SU-DHL-6 (cell line): ENCODE data around the gene ITPKB.

Experiments used
- H2AFZ ChIP-seq: fragments of 200-600 bp; sonication (generic); 2 replicates; pipeline ENCODE4 v1.6.1; 2014; ENCODE audit warnings: low read depth, mild to moderate bottlenecking, moderate library complexity, mixed read lengths, antibody characterized with exemption, low read length; ENCODE audit not compliant: severe bottlenecking
- H3F3A ChIP-seq: fragments of 200-600 bp; shearing (Covaris generic); 2 replicates; pipeline ENCODE4 v1.6.0; 2016; ENCODE audit warnings: antibody characterized with exemption, mild to moderate bottlenecking; ENCODE audit not compliant: insufficient read depth
- H3K27ac ChIP-seq: fragments of 200-600 bp; sonication (generic); 2 replicates; pipeline ENCODE4 v1.5.1; 2016; ENCODE audit warnings: low read depth, mild to moderate bottlenecking, low read length, moderate library complexity, mixed read lengths
- H3K27me3 ChIP-seq: fragments of 200-600 bp; sonication (generic), shearing (Covaris generic); 2 replicates; pipeline ENCODE4 v1.6.0; 2014; ENCODE audit warnings: mild to moderate bottlenecking, low read length
- H3K36me3 ChIP-seq: fragments of 200-600 bp; sonication (generic); 2 replicates; pipeline ENCODE4 v1.6.1; 2014; ENCODE audit warnings: mild to moderate bottlenecking, low read length, mixed read lengths
- H3K4me2 ChIP-seq: fragments of 300-600, 200-600 bp; shearing (Covaris generic), sonication (generic); 2 replicates; pipeline ENCODE4 v1.6.0; 2014; ENCODE audit warnings: low read length, low read depth, mild to moderate bottlenecking; ENCODE audit not compliant: poor library complexity, severe bottlenecking
- H3K4me3 ChIP-seq: fragments of 200-600 bp; sonication (generic); 2 replicates; pipeline ENCODE4 v1.5.1; 2014; ENCODE audit warnings: antibody characterized with exemption, low read length, mild to moderate bottlenecking, mixed read lengths; ENCODE audit not compliant: insufficient read depth, poor library complexity, severe bottlenecking
- H3K79me2 ChIP-seq: fragments of 200-600 bp; sonication (generic); 2 replicates; pipeline ENCODE4 v1.6.1; 2014; ENCODE audit warnings: mild to moderate bottlenecking, low read length, moderate library complexity; ENCODE audit not compliant: insufficient read depth
- H3K9ac ChIP-seq: fragments of 200-600 bp; sonication (generic); 2 replicates; pipeline ENCODE4 v1.7.0; 2014; ENCODE audit warnings: mild to moderate bottlenecking, low read length
- H3K9me2 ChIP-seq: fragments of 200-600 bp; sonication (generic); replicated peaks from 2 replicates; pipeline ENCODE4 v1.6.1; 2014; ENCODE audit warnings: low read length; ENCODE audit not compliant: insufficient read depth
- H3K9me3 ChIP-seq: fragments of 200-600 bp; sonication (generic); 2 replicates; pipeline ENCODE4 v1.6.1; 2014; ENCODE audit warnings: low read length, mixed read lengths; ENCODE audit not compliant: insufficient read depth
- H4K20me1 ChIP-seq: fragments of 200-600 bp; sonication (generic); 2 replicates; pipeline ENCODE4 v1.6.1; 2014; ENCODE audit warnings: low read depth, mild to moderate bottlenecking, antibody characterized with exemption, low read length, moderate library complexity, mixed read lengths
- EZH2phosphoT487 ChIP-seq: fragments of 200-600 bp; sonication (generic), shearing (Covaris generic); conservative IDR thresholded peaks from 2 replicates; pipeline ENCODE4 v1.6.1; 2018; ENCODE audit warnings: mild to moderate bottlenecking, antibody characterized with exemption, low read length, moderate library complexity, mixed read lengths
- TF ChIP-seq, protein P1 (sequence below): fragments of 200-600 bp; sonication (generic); IDR thresholded peaks from one replicate; pipeline ENCODE4 v1.5.1; 2017; ENCODE audit warnings: antibody characterized with exemption, mild to moderate bottlenecking, low read length, moderate library complexity; ENCODE audit not compliant: insufficient read depth, poor library complexity, severe bottlenecking

The ITPKB gene

DNA sequence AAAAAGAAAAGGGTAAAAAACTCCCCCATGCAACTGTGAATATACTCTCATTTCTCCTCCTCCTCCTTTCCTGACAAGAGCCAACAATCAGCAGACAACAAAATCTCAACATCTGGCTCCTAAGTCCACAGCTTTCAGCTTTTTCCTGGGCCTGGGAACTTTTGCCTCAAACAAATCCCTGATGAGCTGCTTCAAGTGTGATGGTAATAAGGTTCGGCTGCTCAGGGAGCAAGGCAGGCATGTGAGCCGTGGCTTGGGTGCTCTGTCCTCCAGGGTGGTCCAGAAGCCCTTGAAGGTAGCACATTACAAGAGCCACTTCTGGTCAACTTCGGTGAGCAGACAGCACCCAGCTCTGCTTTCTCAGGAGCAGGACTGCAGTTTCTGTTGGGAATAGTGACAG lies 46.3 kb downstream of the ITPKB start:
- no peak overlapping the region for H3K9ac ChIP-seq

DNA sequence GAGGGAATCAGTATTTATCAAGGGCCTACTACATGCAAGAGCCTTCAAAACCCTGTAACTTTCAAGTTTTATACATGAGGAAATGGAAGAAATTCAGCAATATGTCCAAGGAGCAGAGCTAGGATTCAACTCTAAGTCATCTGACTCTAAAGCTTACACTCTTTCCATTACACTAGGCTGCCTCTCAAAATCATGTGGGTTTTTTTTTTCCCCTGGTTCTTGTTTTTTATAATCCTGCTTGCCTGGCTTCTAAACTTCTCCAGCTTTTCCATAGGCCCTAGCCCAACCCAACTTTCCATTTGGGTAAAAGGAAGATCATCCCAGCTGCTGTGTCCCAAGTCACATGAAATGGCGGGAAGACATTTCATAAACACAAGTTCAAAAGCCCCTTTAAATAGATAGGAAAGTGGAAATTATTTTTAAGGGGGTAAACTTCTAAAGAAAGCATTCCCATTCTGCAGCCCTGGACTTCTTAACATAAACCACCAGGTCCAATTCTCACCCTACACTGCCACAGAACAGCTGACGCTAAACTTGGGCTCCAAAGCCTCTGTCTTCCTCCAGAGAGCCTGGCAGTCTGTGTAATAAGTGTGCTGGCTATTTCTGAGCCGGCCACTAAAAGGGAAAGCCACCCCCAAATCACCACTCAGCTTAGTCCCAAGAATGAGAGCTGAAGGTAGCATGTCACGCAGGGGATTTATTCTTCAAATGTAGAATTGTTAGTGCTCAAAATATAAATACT lies 46.9 kb downstream of the ITPKB start:
- TF ChIP-seq, protein P1, sequence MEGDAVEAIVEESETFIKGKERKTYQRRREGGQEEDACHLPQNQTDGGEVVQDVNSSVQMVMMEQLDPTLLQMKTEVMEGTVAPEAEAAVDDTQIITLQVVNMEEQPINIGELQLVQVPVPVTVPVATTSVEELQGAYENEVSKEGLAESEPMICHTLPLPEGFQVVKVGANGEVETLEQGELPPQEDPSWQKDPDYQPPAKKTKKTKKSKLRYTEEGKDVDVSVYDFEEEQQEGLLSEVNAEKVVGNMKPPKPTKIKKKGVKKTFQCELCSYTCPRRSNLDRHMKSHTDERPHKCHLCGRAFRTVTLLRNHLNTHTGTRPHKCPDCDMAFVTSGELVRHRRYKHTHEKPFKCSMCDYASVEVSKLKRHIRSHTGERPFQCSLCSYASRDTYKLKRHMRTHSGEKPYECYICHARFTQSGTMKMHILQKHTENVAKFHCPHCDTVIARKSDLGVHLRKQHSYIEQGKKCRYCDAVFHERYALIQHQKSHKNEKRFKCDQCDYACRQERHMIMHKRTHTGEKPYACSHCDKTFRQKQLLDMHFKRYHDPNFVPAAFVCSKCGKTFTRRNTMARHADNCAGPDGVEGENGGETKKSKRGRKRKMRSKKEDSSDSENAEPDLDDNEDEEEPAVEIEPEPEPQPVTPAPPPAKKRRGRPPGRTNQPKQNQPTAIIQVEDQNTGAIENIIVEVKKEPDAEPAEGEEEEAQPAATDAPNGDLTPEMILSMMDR = no peak
- TF ChIP-seq EZH2phosphoT487 = no peak
- peak overlapping the region; percentile 17 for H3K4me2 ChIP-seq

More for the DNA sequence above, 46.3 kb downstream of the ITPKB start:
- H3K9me3 ChIP-seq = no peaks in the 10 kb centered on the region
- H3K36me3 ChIP-seq = peaks cover 3% of the 10 kb centered on the region; the same call in 1 of the 2 replicates
- H2AFZ ChIP-seq = no peak overlapping the region
- H3F3A ChIP-seq = no peaks in the 10 kb centered on the region
- no peaks in the 10 kb centered on the region for H3K27me3 ChIP-seq
- H4K20me1 ChIP-seq = no peaks in the 10 kb centered on the region
- H3K4me2 ChIP-seq = no peak overlapping the region
- H3K9me2 ChIP-seq = no peaks in the 10 kb centered on the region
- no peak overlapping the region; the same call in 1 of the 2 replicates for H3K27ac ChIP-seq
- no peak overlapping the region for H3K4me3 ChIP-seq
- TF ChIP-seq EZH2phosphoT487 = no peak
- TF ChIP-seq, protein P1 = no peak
- H3K79me2 ChIP-seq = no peaks in the 10 kb centered on the region

DNA sequence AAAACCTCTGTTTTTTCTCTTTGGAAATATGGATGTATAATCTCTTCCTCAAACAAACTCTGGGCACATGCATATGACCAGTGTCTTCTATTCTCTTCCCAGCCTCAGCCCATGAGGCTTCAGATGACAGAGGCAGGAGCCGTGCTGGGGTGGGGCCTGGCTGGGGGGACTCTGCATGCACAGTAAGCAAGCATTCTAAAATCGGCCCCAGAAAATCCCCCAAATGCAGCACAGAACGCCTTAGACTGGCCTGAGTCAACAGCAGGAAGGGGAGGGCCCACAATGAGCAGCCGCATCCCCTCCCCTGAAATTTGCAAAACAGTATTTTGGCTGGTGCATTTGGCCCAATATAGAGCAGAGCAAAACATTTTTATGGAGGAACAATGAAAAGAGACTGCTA lies 47.8 kb downstream of the ITPKB start:
- Histone ChIP-seq H2AFZ (no peak overlapping the region), H3K9me2 (no peaks in the 10 kb centered on the region), H3K27me3 (no peaks in the 10 kb centered on the region), H3K9me3 (no peaks in the 10 kb centered on the region), H3K27ac (peak overlapping the region; percentile 54), H4K20me1 (no peaks in the 10 kb centered on the region), H3K4me3 (no peak overlapping the region), H3K79me2 (no peaks in the 10 kb centered on the region), H3K4me2 (peak overlapping the region; percentile 17), H3F3A (no peaks in the 10 kb centered on the region), H3K9ac (no peak overlapping the region), H3K36me3 (peaks cover 2% of the 10 kb centered on the region; the same call in 1 of the 2 replicates)
- TF ChIP-seq EZH2phosphoT487 = no peak
- TF ChIP-seq, protein P1 = no peak

More for the DNA sequence above, 46.9 kb downstream of the ITPKB start:
- no peak overlapping the region for H3K9ac ChIP-seq
- no peaks in the 10 kb centered on the region for H3K9me2 ChIP-seq
- no peaks in the 10 kb centered on the region for H3K27me3 ChIP-seq
- no peaks in the 10 kb centered on the region for H3K79me2 ChIP-seq
- H3K4me3 ChIP-seq = no peak overlapping the region
- no peak overlapping the region for H2AFZ ChIP-seq
- peaks cover 3% of the 10 kb centered on the region; the same call in 1 of the 2 replicates for H3K36me3 ChIP-seq
- no peaks in the 10 kb centered on the region for H4K20me1 ChIP-seq
- no peaks in the 10 kb centered on the region for H3K9me3 ChIP-seq
- H3K27ac ChIP-seq = peak overlapping the region; percentile 54
- no peaks in the 10 kb centered on the region for H3F3A ChIP-seq
